Type B pancreatic cell (in vitro differentiated cells): ENCODE measurements around the gene CEP68. TPM values are rescaled to one million over a fixed set of nuclear protein-coding genes. Genes with fewer than 3 reads are reported as not detected.

Experiments used
- DNase-seq: peaks from one replicate; pipeline ENCODE4 v3.0.0; 2021; ENCODE audit warnings: mixed read lengths; ENCODE audit not compliant: unreplicated experiment; ENCODE audit errors: extremely low spot score
- H3K27ac Mint-ChIP-seq: 2 replicates; pipeline ENCODE4 v1.8.0; 2021; ENCODE audit warnings: mild to moderate bottlenecking, mixed read lengths
- H3K27me3 Mint-ChIP-seq: 2 replicates; pipeline ENCODE4 v1.8.0; 2021; ENCODE audit warnings: mixed read lengths
- H3K36me3 Mint-ChIP-seq: 2 replicates; pipeline ENCODE4 v1.8.0; 2021; ENCODE audit warnings: mixed read lengths
- H3K4me1 Mint-ChIP-seq: one replicate; pipeline ENCODE4 v1.8.0; 2021; ENCODE audit warnings: mixed read lengths; ENCODE audit not compliant: unreplicated experiment
- H3K4me3 Mint-ChIP-seq: 2 replicates; pipeline ENCODE4 v1.8.0; 2021; ENCODE audit warnings: mild to moderate bottlenecking, mixed read lengths
- H3K9me3 Mint-ChIP-seq: 2 replicates; pipeline ENCODE4 v1.8.0; 2021; ENCODE audit warnings: mixed read lengths
- CTCF ChIP-seq: fragments of 200-600 bp; sonication (generic); conservative IDR thresholded peaks from 2 replicates; pipeline ENCODE4 v1.5.0; 2021; ENCODE audit warnings: antibody characterized with exemption, mild to moderate bottlenecking
- total RNA-seq: library from RNA; stranded (reverse); gene quantifications from 2 replicates; pipeline ENCODE4 v1.2.1, GENCODE V29; 2021; ENCODE audit warnings: low replicate concordance

Gene CEP68
- total RNA-seq, 1 donor from 2014 or later: 21.5 TPM

- H3K4me3 Mint-ChIP-seq: no peak overlapping the region
- H3K27ac Mint-ChIP-seq: no peak overlapping the region
- H3K4me1 Mint-ChIP-seq: peaks cover 40% of the 10 kb centered on the region
Observed at GRCh38 chr2:65062843-65063825, 6.9 kb downstream of the CEP68 start.

GRCh38 chr2:65064728-65065552, 8.7 kb downstream of the CEP68 start:
- no peak overlapping the region for H3K4me3 Mint-ChIP-seq
- no peak for DNase-seq
- H3K27me3 Mint-ChIP-seq: no peaks in the 10 kb centered on the region
- TF ChIP-seq CTCF: peak; percentile 73
- peak overlapping the region; percentile 30 for H3K27ac Mint-ChIP-seq
- no peaks in the 10 kb centered on the region for H3K9me3 Mint-ChIP-seq
- peaks cover 5% of the 10 kb centered on the region for H3K36me3 Mint-ChIP-seq
- H3K4me1 Mint-ChIP-seq: peaks cover 32% of the 10 kb centered on the region

More at GRCh38 chr2:65062843-65063825, 6.9 kb downstream of the CEP68 start:
- no peaks in the 10 kb centered on the region for H3K9me3 Mint-ChIP-seq
- TF ChIP-seq CTCF: peak; percentile 15
- no peaks in the 10 kb centered on the region for H3K27me3 Mint-ChIP-seq
- H3K36me3 Mint-ChIP-seq: peaks cover 5% of the 10 kb centered on the region
- no peak for DNase-seq

- Mint-ChIP-seq H3K9me3 (no peaks in the 10 kb centered on the region), H3K36me3 (peaks cover 5% of the 10 kb centered on the region), H3K27ac (peak overlapping the region; percentile 75), H3K27me3 (no peaks in the 10 kb centered on the region), H3K4me3 (no peak overlapping the region), H3K4me1 (peaks cover 21% of the 10 kb centered on the region)
- TF ChIP-seq CTCF: no peak
- no peak for DNase-seq
Observed at GRCh38 chr2:65067806-65068553, 11.8 kb downstream of the CEP68 start.

- H3K4me1 Mint-ChIP-seq: peaks cover 9% of the 10 kb centered on the region
- no peak overlapping the region for H3K27ac Mint-ChIP-seq
- H3K27me3 Mint-ChIP-seq: no peaks in the 10 kb centered on the region
- no peak for DNase-seq
- TF ChIP-seq CTCF: no peak
- H3K9me3 Mint-ChIP-seq: no peaks in the 10 kb centered on the region
- H3K4me3 Mint-ChIP-seq: no peak overlapping the region
- peaks cover 6% of the 10 kb centered on the region for H3K36me3 Mint-ChIP-seq
Observed at GRCh38 chr2:65069439-65069824, 13.2 kb downstream of the CEP68 start.

GRCh38 chr2:65070172-65070830, 14.1 kb downstream of the CEP68 start:
- peak overlapping the region; percentile 74 for H3K27ac Mint-ChIP-seq
- H3K4me1 Mint-ChIP-seq: peaks cover 3% of the 10 kb centered on the region
- no peaks in the 10 kb centered on the region for H3K27me3 Mint-ChIP-seq
- H3K4me3 Mint-ChIP-seq: no peak overlapping the region
- no peak for TF ChIP-seq CTCF
- no peak for DNase-seq
- no peaks in the 10 kb centered on the region for H3K9me3 Mint-ChIP-seq
- peaks cover 6% of the 10 kb centered on the region for H3K36me3 Mint-ChIP-seq
